Measurements from ENCODE around the gene KCNAB1.

KCNAB1 gene

GRCh38 chr3:156291272-156292123 lies 171.1 kb downstream of the KCNAB1 start:
- ATAC-seq, result peak; percentile 66
- TF ChIP-seq TCF4 (CRISPR knock-in tag; IDR thresholded peaks at IDR 0.05; ENCODE audit: borderline replicate concordance) (no peak), PPARA (CRISPR knock-in tag; IDR thresholded peaks at IDR 0.05; ENCODE audit: borderline replicate concordance) (no peak), ZNF70 (CRISPR knock-in tag; IDR thresholded peaks at IDR 0.05) (no peak), TOX (CRISPR knock-in tag; IDR thresholded peaks at IDR 0.05; ENCODE audit: borderline replicate concordance) (no peak), ARNTL (CRISPR knock-in tag; IDR thresholded peaks at IDR 0.05; ENCODE audit: borderline replicate concordance, low read depth) (no peak), ZNF565 (CRISPR knock-in tag; conservative IDR thresholded peaks at IDR 0.05; ENCODE audit: low read depth) (no peak), SNAI2 (CRISPR knock-in tag; IDR thresholded peaks at IDR 0.05) (no peak), BACH2 (CRISPR knock-in tag; IDR thresholded peaks at IDR 0.05; ENCODE audit: borderline replicate concordance) (no peak), OSR1 (CRISPR knock-in tag; IDR thresholded peaks at IDR 0.05) (no peak), CREB5 (CRISPR knock-in tag; IDR thresholded peaks at IDR 0.05; ENCODE audit: low read depth) (no peak), ZFP3 (CRISPR knock-in tag; IDR thresholded peaks at IDR 0.05) (no peak), TSHZ2 (CRISPR knock-in tag; IDR thresholded peaks at IDR 0.05) (no peak), CSDC2 (CRISPR knock-in tag; IDR thresholded peaks at IDR 0.05) (no peak), RARB (CRISPR knock-in tag; IDR thresholded peaks at IDR 0.05) (no peak), ESRRG (CRISPR knock-in tag; IDR thresholded peaks at IDR 0.05) (no peak), ZFP30 (CRISPR knock-in tag; IDR thresholded peaks at IDR 0.05) (no peak)
- TF ChIP-seq, protein P1, sequence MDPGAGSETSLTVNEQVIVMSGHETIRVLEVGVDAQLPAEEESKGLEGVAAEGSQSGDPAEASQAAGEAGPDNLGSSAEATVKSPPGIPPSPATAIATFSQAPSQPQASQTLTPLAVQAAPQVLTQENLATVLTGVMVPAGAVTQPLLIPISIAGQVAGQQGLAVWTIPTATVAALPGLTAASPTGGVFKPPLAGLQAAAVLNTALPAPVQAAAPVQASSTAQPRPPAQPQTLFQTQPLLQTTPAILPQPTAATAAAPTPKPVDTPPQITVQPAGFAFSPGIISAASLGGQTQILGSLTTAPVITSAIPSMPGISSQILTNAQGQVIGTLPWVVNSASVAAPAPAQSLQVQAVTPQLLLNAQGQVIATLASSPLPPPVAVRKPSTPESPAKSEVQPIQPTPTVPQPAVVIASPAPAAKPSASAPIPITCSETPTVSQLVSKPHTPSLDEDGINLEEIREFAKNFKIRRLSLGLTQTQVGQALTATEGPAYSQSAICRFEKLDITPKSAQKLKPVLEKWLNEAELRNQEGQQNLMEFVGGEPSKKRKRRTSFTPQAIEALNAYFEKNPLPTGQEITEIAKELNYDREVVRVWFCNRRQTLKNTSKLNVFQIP (CRISPR knock-in tag; IDR thresholded peaks at IDR 0.05; ENCODE audit: borderline replicate concordance, low read depth), result no peak
- TF ChIP-seq, protein P2, sequence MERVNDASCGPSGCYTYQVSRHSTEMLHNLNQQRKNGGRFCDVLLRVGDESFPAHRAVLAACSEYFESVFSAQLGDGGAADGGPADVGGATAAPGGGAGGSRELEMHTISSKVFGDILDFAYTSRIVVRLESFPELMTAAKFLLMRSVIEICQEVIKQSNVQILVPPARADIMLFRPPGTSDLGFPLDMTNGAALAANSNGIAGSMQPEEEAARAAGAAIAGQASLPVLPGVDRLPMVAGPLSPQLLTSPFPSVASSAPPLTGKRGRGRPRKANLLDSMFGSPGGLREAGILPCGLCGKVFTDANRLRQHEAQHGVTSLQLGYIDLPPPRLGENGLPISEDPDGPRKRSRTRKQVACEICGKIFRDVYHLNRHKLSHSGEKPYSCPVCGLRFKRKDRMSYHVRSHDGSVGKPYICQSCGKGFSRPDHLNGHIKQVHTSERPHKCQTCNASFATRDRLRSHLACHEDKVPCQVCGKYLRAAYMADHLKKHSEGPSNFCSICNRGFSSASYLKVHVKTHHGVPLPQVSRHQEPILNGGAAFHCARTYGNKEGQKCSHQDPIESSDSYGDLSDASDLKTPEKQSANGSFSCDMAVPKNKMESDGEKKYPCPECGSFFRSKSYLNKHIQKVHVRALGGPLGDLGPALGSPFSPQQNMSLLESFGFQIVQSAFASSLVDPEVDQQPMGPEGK (CRISPR knock-in tag; IDR thresholded peaks at IDR 0.05; ENCODE audit: borderline replicate concordance), result no peak

DNA sequence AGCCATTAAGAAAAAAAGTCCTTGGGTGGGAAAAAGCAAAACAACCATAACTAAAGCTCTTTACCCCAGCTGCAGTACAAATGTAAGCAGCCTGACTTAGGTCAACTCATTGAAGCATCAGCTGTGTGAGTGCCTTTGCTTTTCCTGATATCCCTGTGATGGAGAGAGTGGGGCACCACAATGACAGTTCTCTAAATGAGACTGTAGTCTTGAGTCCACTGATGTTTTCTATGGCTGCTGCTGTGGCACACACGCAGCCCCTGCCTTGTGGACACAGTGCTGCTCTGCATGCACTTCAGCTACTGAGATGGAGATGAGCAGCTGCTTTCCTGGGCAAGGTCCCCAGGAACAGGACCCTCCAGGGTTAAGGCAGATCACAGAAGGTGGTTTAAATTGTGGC lies 173.2 kb downstream of the KCNAB1 start:
- peak; percentile 36 for ATAC-seq
- TF ChIP-seq GLIS3 (CRISPR knock-in tag; IDR thresholded peaks at IDR 0.05) (no peak), TSHZ2 (CRISPR knock-in tag; IDR thresholded peaks at IDR 0.05) (no peak), ARNTL (CRISPR knock-in tag; IDR thresholded peaks at IDR 0.05; ENCODE audit: borderline replicate concordance, low read depth) (no peak), CREB5 (CRISPR knock-in tag; IDR thresholded peaks at IDR 0.05; ENCODE audit: low read depth) (no peak), BACH2 (CRISPR knock-in tag; IDR thresholded peaks at IDR 0.05; ENCODE audit: borderline replicate concordance) (no peak)
- TF ChIP-seq, protein P3, sequence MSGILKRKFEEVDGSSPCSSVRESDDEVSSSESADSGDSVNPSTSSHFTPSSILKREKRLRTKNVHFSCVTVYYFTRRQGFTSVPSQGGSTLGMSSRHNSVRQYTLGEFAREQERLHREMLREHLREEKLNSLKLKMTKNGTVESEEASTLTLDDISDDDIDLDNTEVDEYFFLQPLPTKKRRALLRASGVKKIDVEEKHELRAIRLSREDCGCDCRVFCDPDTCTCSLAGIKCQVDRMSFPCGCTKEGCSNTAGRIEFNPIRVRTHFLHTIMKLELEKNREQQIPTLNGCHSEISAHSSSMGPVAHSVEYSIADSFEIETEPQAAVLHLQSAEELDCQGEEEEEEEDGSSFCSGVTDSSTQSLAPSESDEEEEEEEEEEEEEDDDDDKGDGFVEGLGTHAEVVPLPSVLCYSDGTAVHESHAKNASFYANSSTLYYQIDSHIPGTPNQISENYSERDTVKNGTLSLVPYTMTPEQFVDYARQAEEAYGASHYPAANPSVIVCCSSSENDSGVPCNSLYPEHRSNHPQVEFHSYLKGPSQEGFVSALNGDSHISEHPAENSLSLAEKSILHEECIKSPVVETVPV (CRISPR knock-in tag; IDR thresholded peaks at IDR 0.05), result no peak
